RWPE2 (cell line): ENCODE data around the gene SCYGR1.

ENCODE experiments used
- ATAC-seq: fragments of 200-7000 bp; cut with Tn5 transposase; 3 replicates; pipeline ENCODE4 v1.9.1; 2021; ENCODE audit warnings: low read depth
- DNase-seq: peaks from one replicate; pipeline ENCODE4 v3.0.0-alpha.2; 2020; ENCODE audit warnings: low spot score
- H3K27ac ChIP-seq: fragments of 450-650 bp; 2 replicates; pipeline ENCODE4 v1.5.1; 2017; ENCODE audit warnings: mild to moderate bottlenecking; ENCODE audit not compliant: poor library complexity, severe bottlenecking
- H3K27me3 ChIP-seq: fragments of 250-450 bp; sonication (Bioruptor Pico); 2 replicates; pipeline ENCODE4 v1.5.1; 2021; ENCODE audit warnings: mild to moderate bottlenecking, moderate library complexity; ENCODE audit not compliant: insufficient read depth, poor library complexity, severe bottlenecking
- H3K36me3 ChIP-seq: fragments of 250-450 bp; sonication (Bioruptor Pico); 2 replicates; pipeline ENCODE4 v1.5.1; 2020; ENCODE audit warnings: low read depth, mild to moderate bottlenecking, moderate library complexity
- H3K4me1 ChIP-seq: fragments of 250-450 bp; sonication (Bioruptor Pico); 2 replicates; pipeline ENCODE4 v1.5.1; 2021; ENCODE audit warnings: mild to moderate bottlenecking, moderate library complexity; ENCODE audit not compliant: insufficient read depth, poor library complexity, severe bottlenecking
- H3K4me3 ChIP-seq: fragments of 250-450 bp; sonication (Bioruptor Pico); 2 replicates; pipeline ENCODE4 v1.5.1; 2021; ENCODE audit warnings: mild to moderate bottlenecking, moderate library complexity; ENCODE audit not compliant: severe bottlenecking
- H3K9me3 ChIP-seq: fragments of 250-450 bp; sonication (Bioruptor Pico); 2 replicates; pipeline ENCODE4 v1.5.1; 2021; ENCODE audit warnings: mild to moderate bottlenecking, moderate library complexity; ENCODE audit not compliant: severe bottlenecking
- CTCF ChIP-seq: fragments of 450-650 bp; IDR thresholded peaks from one replicate; pipeline ENCODE4 v1.5.1; 2017; ENCODE audit warnings: mild to moderate bottlenecking, moderate library complexity; ENCODE audit not compliant: poor library complexity, severe bottlenecking

The SCYGR1 gene

GRCh38 chr2:227360351-227360750 lies 27.4 kb downstream of the SCYGR1 start:
- H3K4me3 ChIP-seq = no peak overlapping the region
- no peaks in the 10 kb centered on the region for H3K9me3 ChIP-seq
- H3K4me1 ChIP-seq = no peaks in the 10 kb centered on the region
- TF ChIP-seq CTCF = no peak
- ATAC-seq (no peak), DNase-seq (no peak)
- no peak overlapping the region for H3K27ac ChIP-seq
- H3K27me3 ChIP-seq = no peaks in the 10 kb centered on the region
- peaks cover 42% of the 10 kb centered on the region for H3K36me3 ChIP-seq

GRCh38 chr2:227351639-227352038 lies 36.1 kb downstream of the SCYGR1 start:
- H3K4me3 ChIP-seq = no peak overlapping the region
- no peaks in the 10 kb centered on the region for H3K27me3 ChIP-seq
- H3K4me1 ChIP-seq = peaks cover 6% of the 10 kb centered on the region
- H3K9me3 ChIP-seq = no peaks in the 10 kb centered on the region
- ATAC-seq (no peak), DNase-seq (no peak)
- H3K36me3 ChIP-seq = peaks cover 65% of the 10 kb centered on the region
- H3K27ac ChIP-seq = no peak overlapping the region
- TF ChIP-seq CTCF = no peak

GRCh38 chr2:227349989-227350612 lies 37.6 kb downstream of the SCYGR1 start:
- Histone ChIP-seq H3K27me3 (no peaks in the 10 kb centered on the region), H3K4me1 (peaks cover 6% of the 10 kb centered on the region), H3K36me3 (peaks cover 65% of the 10 kb centered on the region), H3K4me3 (no peak overlapping the region), H3K27ac (no peak overlapping the region), H3K9me3 (no peaks in the 10 kb centered on the region)
- ATAC-seq (no peak), DNase-seq (no peak)
- TF ChIP-seq CTCF = no peak

GRCh38 chr2:227348324-227348723 lies 39.4 kb downstream of the SCYGR1 start:
- no peak overlapping the region for H3K27ac ChIP-seq
- no peaks in the 10 kb centered on the region for H3K9me3 ChIP-seq
- TF ChIP-seq CTCF = no peak
- H3K36me3 ChIP-seq = peaks cover 66% of the 10 kb centered on the region
- no peak overlapping the region for H3K4me3 ChIP-seq
- peaks cover 6% of the 10 kb centered on the region for H3K4me1 ChIP-seq
- ATAC-seq (no peak), DNase-seq (no peak)
- no peaks in the 10 kb centered on the region for H3K27me3 ChIP-seq

GRCh38 chr2:227347117-227347516 lies 40.6 kb downstream of the SCYGR1 start:
- Histone ChIP-seq H3K36me3 (peaks cover 64% of the 10 kb centered on the region), H3K4me3 (no peak overlapping the region), H3K9me3 (no peaks in the 10 kb centered on the region), H3K4me1 (peaks cover 6% of the 10 kb centered on the region), H3K27me3 (no peaks in the 10 kb centered on the region), H3K27ac (no peak overlapping the region)
- TF ChIP-seq CTCF = no peak
- DNase-seq (no peak), ATAC-seq (no peak)
